CD4-positive, alpha-beta T cell treated with Interleukin-10 for 1 hour (primary cell): ENCODE data around the gene COMT.
"Not testable (repeated sequence)": the region's sequence is repeated elsewhere in the genome, so short reads cannot be mapped to it uniquely, and the experiment has no call there.

Experiments
- DNase-seq: peaks from one replicate; pipeline ENCODE4 v3.0.0-alpha.2; 2020

Gene COMT

GRCh38 chr22:19929586-19930550 lies 11.7 kb upstream of the COMT start:
- no peak for DNase-seq

- no peak for DNase-seq
These were observed 10.8 kb upstream of the COMT start for GRCh38 chr22:19930551-19931486.

DNA sequence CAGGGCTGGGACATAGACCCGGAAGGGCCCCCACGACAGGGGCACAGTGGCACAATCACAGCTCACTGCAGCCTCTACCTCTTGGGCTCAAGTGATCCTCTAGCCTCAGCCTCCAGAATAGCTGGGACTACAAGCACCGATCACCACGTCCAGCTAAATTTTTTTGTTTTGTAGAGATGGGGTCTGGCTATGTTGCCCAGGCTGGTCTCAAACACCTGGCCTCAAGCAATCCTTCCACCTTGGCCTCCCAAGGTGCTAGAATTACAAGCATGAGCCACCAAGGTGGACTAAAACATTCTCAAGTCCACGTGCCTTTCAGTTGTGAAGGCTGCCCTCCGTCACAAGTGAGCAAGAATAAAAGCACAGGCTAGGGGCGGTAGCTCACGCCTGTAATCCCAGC lies 10.1 kb upstream of the COMT start:
- no peak for DNase-seq

DNA sequence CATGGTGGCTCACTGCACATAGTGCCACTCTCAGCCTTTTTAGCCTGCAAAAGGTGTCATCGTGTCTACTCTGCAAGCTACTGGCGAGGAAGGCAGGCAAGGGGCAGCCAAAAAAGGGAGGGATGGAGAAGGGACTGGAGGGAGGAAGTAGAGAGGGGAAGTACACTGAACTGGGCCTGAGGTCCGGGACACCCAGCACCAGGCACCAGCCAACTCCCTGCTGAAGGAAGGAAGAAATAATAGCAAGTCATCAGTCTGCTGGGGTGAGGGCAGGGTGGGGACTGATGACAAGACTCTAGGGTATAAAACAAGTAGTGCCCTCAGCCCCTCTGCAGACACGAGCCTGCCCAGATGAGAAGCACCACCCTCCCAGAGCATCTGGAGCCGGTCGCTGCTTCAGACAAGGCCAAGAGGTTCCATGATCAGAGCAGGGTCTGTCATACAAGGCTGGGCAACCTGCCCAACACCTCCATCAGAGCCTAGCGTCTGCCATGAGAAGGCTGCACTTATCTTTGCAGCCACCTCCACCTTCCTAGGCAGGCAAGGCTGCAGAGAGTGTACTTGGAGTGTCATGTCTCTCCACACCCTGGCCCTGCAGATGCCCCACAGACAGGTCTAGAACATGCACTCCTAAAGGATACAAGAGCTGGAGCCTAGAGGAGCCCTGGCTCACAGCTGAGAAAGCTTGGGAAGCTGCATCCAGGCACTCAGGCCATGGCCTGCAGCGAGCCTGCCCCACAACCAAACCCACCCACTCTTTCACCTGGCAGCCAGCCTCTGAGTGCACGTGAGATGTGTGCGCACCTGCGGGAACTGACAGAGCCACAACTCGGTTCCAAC lies 9.0 kb upstream of the COMT start:
- DNase-seq: no peak

GRCh38 chr22:19933341-19934241 lies 8.0 kb upstream of the COMT start:
- no peak for DNase-seq

DNA sequence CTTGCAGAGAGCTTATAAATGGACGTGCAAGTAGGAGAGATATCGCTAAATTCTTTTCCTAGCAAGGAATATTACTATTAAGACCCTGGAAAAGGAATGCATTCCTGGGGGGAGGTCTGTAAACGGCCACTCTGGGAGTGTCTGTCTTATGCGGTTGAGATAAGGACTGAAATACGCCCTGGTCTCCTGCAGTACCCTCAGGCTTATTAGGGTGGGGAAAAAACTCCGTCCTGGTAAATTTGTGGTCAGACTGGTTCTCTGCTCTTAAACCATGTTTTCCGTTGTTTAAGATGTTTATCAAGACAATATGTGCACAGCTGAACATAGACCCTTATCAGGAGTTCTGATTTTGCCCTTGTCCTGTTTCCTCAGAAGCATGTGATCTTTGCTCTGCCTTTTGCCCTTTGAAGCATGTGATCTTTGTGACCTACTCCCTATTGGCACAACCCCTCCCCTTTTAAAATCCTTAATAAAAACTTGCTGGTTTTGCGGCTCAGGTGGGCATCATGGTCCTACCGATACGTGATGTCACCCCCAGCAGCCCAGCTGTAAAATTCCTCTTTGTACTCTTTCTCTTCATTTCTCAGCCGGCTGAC lies 6.4 kb upstream of the COMT start:
- DNase-seq: not testable (repeated sequence)

- DNase-seq: no peak
These were observed 5.1 kb upstream of the COMT start for GRCh38 chr22:19936513-19936912.

DNA sequence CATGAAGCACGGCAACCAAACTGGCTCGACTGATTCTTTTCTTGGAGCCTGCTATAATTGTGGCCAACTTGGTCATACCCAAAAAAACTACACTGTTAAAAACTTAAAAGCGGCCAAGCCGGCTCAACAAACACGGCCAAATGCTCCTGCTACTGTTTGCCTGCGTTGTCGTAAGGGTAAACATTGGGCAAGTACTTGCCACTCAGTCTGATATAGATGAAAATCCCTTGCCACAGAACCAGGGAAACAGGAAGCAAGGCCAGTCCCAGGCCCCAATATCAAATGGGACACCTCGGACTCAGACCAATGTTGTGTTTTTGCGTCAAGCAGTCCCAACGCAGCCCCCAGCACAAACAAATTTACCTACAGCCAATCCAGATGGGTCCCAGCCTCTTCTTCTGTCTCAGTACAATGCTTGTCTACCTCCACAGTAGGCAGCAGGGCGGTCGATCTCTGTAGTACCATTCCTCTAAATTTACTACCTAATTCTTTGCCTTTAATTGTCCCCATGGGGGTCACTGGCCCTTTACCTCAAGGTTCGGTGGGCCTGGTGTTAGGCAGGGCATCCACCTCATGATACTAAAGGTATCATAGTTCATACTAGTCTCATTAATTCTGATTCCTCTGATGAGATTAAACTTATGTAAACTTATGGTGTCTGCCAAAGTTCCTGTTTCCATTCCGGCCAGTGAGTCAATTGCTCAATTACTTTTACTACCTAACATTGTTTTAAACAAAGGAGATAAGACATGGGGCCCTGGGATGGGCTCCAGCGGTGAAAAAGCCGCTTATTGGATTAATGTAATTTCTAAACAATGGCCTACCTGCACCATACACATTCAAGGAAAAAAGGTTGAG lies 3.7 kb upstream of the COMT start:
- no peak for DNase-seq

DNA sequence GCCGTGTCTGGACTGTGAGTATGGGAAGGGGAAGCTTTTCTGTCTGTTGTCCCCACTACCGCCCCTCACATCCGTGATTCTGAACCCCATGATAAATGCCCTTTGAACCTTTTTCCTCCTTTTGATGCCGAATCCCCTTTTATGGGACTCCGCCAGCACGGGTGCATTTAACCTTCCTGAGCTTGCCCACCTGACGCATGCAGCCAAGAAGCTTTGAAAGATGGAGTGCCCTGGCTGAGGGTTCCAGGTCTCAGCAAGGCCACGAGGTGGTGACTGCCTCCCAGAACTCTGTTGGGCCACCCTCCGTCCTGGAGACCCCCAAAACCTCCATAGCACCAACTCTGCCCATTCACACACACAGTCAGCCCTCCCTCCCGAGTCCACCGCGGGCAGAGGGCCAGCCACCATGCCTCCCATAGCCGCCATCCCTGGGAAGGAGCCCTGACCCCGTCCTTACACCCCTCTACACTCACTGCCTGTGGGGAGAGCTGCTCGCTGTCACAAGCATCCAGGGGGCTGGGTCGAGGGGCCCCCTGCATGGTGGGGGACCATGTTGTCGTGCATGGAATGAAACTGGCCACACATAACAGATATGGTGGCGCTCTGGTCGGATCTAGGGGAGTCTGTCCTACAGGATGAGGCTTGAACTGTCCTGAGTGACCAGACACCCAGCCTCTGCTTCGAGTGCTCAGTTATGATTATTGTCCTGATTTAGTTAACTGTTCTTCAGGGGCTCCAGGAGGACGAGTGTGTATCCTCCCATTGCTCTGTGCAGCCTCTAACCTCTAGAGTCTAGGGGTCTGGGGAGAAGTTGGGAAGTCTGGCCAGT lies 822 bp upstream of the COMT start:
- DNase-seq: no peak

GRCh38 chr22:19942157-19943081 lies 847 bp downstream of the COMT start:
- DNase-seq: peak; percentile 9

DNA sequence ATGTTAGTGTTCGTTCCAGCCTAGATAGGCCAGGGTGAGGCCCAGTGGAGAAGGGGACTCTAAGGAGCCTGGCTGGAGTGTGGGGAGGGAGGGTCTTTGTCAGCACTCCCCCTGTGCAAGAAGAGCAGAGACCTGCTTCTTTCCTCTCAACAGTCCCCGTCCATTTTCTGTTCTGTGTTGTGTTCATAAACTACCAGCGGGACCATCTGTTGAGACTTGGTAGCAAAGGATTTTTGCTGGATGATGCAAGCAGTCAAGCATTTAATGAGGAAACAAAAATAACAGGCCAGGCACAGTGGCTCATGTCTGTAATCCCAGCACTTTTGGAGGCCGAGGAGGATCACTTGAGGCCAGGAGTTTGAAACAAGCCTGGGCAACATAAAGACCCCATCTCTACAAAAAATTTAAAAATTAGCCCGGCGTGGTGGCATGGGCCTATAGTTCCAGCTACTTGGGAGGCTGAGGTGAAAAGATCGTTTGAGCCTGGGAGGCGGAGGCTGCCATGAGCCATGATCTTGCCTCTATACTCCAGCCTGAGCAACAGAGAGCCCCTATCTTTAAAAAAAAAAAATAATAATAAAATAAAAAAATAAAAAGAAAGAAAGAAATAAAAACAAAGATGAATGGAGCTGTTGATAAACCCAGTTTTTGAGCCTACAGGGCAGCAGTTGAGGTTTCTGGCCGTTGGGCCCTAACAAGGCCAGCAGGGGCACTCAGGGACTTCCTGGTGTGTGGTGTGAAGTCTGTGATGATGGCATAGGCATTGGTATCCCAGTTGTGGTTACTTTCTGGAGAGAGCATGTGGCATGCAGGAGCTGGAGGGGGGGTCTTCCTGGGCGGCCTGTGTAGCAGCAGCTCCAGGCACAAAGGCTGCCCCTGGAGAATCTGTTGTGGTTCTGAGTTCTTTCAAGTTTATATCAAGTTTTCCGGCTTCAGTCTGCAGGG lies 1.8 kb downstream of the COMT start:
- no peak for DNase-seq

- no peak for DNase-seq
These were observed 6.6 kb downstream of the COMT start for GRCh38 chr22:19948057-19948760.

DNA sequence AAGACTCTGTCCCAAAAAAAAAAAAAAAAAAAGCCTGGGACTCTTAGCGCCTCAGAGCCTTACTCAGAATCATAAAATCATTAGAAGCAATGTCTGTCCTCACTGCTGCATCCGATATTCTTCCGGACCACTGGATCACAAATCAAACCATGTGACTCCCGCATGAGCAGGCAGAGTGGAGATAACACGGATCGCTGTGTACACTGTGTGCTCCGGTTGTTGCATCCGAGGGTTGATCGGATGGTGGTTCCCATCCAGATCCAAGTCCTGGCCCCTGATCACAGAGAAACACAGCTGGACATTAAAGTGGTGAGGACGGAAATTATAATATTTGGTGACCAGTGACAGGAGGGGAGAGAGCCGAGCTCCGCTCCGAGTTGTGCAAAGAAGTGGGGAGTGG lies 9.8 kb downstream of the COMT start:
- no peak for DNase-seq

GRCh38 chr22:19955241-19956128 lies 13.9 kb downstream of the COMT start:
- no peak for DNase-seq

- no peak for DNase-seq
These were observed 15.9 kb downstream of the COMT start for GRCh38 chr22:19957445-19957844.
